Measurements from ENCODE around the gene MRPS24. TPM values are rescaled to one million over a fixed set of nuclear protein-coding genes. Genes with fewer than 3 reads are reported as not detected.
A peak's percentile ranks its signal among the peaks of the same experiment; 100 is the strongest.

The MRPS24 gene
- total RNA-seq, 1 donor from 2014 or later, result 54.6 TPM

GRCh38 chr7:43872406-43873110, 3.2 kb upstream of the MRPS24 start:
- no peaks in the 10 kb centered on the region for H3K36me3 ChIP-seq
- Mint-ChIP-seq H3K27me3 (ENCODE audit: insufficient read depth, low read depth) (peaks cover 9% of the 10 kb centered on the region), H3K36me3 (peaks cover 15% of the 10 kb centered on the region), H3K27ac (no peak overlapping the region), H3K4me3 (no peak overlapping the region), H3K4me1 (peaks cover 21% of the 10 kb centered on the region), H3K9me3 (no peaks in the 10 kb centered on the region)
- no peak for DNase-seq (ENCODE audit: low spot score)
- peaks cover 4% of the 10 kb centered on the region for H3K4me1 ChIP-seq
- no peak overlapping the region for H3K4me2 ChIP-seq
- no peaks in the 10 kb centered on the region for H3F3A ChIP-seq (ENCODE audit: low read depth)
- H3K27ac ChIP-seq, result no peak overlapping the region
- no peaks in the 10 kb centered on the region for H3K9me3 ChIP-seq (ENCODE audit: low read depth)
- no peaks in the 10 kb centered on the region for H4K20me1 ChIP-seq (ENCODE audit: low read depth)
- H3K79me2 ChIP-seq (ENCODE audit: low read depth), result no peaks in the 10 kb centered on the region
- H3K27me3 ChIP-seq, result peaks cover 6% of the 10 kb centered on the region
- H3K9ac ChIP-seq, result no peak overlapping the region
- no peak overlapping the region for H3K4me3 ChIP-seq
- no peak overlapping the region for H2AFZ ChIP-seq (replicated peaks)
- TF ChIP-seq EZH2phosphoT487 (IDR thresholded peaks at IDR 0.05) (no peak), CTCF (IDR thresholded peaks at IDR 0.05) (no peak), EZH2 (IDR thresholded peaks at IDR 0.05) (no peak)

- no peak for TF ChIP-seq EZH2phosphoT487 (IDR thresholded peaks at IDR 0.05)
- Histone ChIP-seq H2AFZ (replicated peaks) (no peak overlapping the region), H3K27me3 (peaks cover 6% of the 10 kb centered on the region), H3K9me3 (ENCODE audit: low read depth) (no peaks in the 10 kb centered on the region), H3K4me3 (no peak overlapping the region), H3K36me3 (no peaks in the 10 kb centered on the region), H3K4me2 (no peak overlapping the region), H4K20me1 (ENCODE audit: low read depth) (no peaks in the 10 kb centered on the region), H3K27ac (no peak overlapping the region), H3K4me1 (peaks cover 4% of the 10 kb centered on the region), H3K79me2 (ENCODE audit: low read depth) (no peaks in the 10 kb centered on the region), H3K9ac (no peak overlapping the region), H3F3A (ENCODE audit: low read depth) (no peaks in the 10 kb centered on the region)
- no peaks in the 10 kb centered on the region for H3K9me3 Mint-ChIP-seq
- peaks cover 16% of the 10 kb centered on the region for H3K36me3 Mint-ChIP-seq
- peak overlapping the region; percentile 19 for H3K4me3 Mint-ChIP-seq
- peaks cover 21% of the 10 kb centered on the region for H3K4me1 Mint-ChIP-seq
- no peak overlapping the region for H3K27ac Mint-ChIP-seq
- no peak for DNase-seq (ENCODE audit: low spot score)
- peaks cover 9% of the 10 kb centered on the region for H3K27me3 Mint-ChIP-seq (ENCODE audit: insufficient read depth, low read depth)
These were observed 1.7 kb upstream of the MRPS24 start for GRCh38 chr7:43871064-43871463.

GRCh38 chr7:43870316-43870715, 999 bp upstream of the MRPS24 start:
- Histone ChIP-seq H2AFZ (replicated peaks) (no peak overlapping the region), H3F3A (ENCODE audit: low read depth) (peaks cover 5% of the 10 kb centered on the region), H3K4me2 (no peak overlapping the region), H3K9ac (no peak overlapping the region), H3K4me3 (no peak overlapping the region), H3K4me1 (peaks cover 4% of the 10 kb centered on the region), H3K36me3 (no peaks in the 10 kb centered on the region), H3K79me2 (ENCODE audit: low read depth) (no peaks in the 10 kb centered on the region), H3K27ac (no peak overlapping the region), H4K20me1 (ENCODE audit: low read depth) (no peaks in the 10 kb centered on the region), H3K9me3 (ENCODE audit: low read depth) (no peaks in the 10 kb centered on the region), H3K27me3 (peaks cover 6% of the 10 kb centered on the region)
- H3K27ac Mint-ChIP-seq, result no peak overlapping the region
- TF ChIP-seq EZH2phosphoT487 (IDR thresholded peaks at IDR 0.05), result no peak
- no peak for TF ChIP-seq CTCF (IDR thresholded peaks at IDR 0.05)
- no peak for TF ChIP-seq EZH2 (IDR thresholded peaks at IDR 0.05)
- H3K27me3 Mint-ChIP-seq (ENCODE audit: insufficient read depth, low read depth), result peaks cover 12% of the 10 kb centered on the region
- no peaks in the 10 kb centered on the region for H3K9me3 Mint-ChIP-seq
- peaks cover 17% of the 10 kb centered on the region for H3K36me3 Mint-ChIP-seq
- DNase-seq (ENCODE audit: low spot score), result no peak
- H3K4me3 Mint-ChIP-seq, result peak overlapping the region; percentile 57
- H3K4me1 Mint-ChIP-seq, result peaks cover 21% of the 10 kb centered on the region

- H3K36me3 ChIP-seq, result no peaks in the 10 kb centered on the region
- DNase-seq (ENCODE audit: low spot score), result no peak
- peaks cover 8% of the 10 kb centered on the region for H3F3A ChIP-seq (ENCODE audit: low read depth)
- peak overlapping the region; percentile 71 for H3K4me3 ChIP-seq
- no peaks in the 10 kb centered on the region for H3K9me3 Mint-ChIP-seq
- no peaks in the 10 kb centered on the region for H4K20me1 ChIP-seq (ENCODE audit: low read depth)
- H3K27ac Mint-ChIP-seq, result peak overlapping the region; percentile 95
- peak overlapping the region; percentile 86 for H2AFZ ChIP-seq (replicated peaks)
- no peaks in the 10 kb centered on the region for H3K9me3 ChIP-seq (ENCODE audit: low read depth)
- H3K27me3 ChIP-seq, result peaks cover 6% of the 10 kb centered on the region
- H3K27me3 Mint-ChIP-seq (ENCODE audit: insufficient read depth, low read depth), result peaks cover 12% of the 10 kb centered on the region
- H3K4me1 ChIP-seq, result peaks cover 4% of the 10 kb centered on the region
- no peak overlapping the region for H3K9ac ChIP-seq
- H3K4me3 Mint-ChIP-seq, result peak overlapping the region; percentile 84
- TF ChIP-seq EZH2 (IDR thresholded peaks at IDR 0.05) (no peak), EZH2phosphoT487 (IDR thresholded peaks at IDR 0.05) (no peak), CTCF (IDR thresholded peaks at IDR 0.05) (no peak)
- no peaks in the 10 kb centered on the region for H3K79me2 ChIP-seq (ENCODE audit: low read depth)
- H3K4me2 ChIP-seq, result peak overlapping the region; percentile 75
- H3K36me3 Mint-ChIP-seq, result peaks cover 16% of the 10 kb centered on the region
- no peak overlapping the region for H3K27ac ChIP-seq
- peaks cover 21% of the 10 kb centered on the region for H3K4me1 Mint-ChIP-seq
These were observed 537 bp upstream of the MRPS24 start for GRCh38 chr7:43869867-43870240.

All from neural progenitor cell (in vitro differentiated cells).